Measurements from ENCODE around the gene HRG. TPM values are rescaled to one million over a fixed set of nuclear protein-coding genes. Genes with fewer than 3 reads are reported as not detected.
"Not testable (repeated sequence)": the region's sequence is repeated elsewhere in the genome, so short reads cannot be mapped to it uniquely, and the experiment has no call there.

HRG gene
- polyA plus RNA-seq, 1 of the 3 experiments (the other 2 are of a cell fraction): not detected

DNA sequence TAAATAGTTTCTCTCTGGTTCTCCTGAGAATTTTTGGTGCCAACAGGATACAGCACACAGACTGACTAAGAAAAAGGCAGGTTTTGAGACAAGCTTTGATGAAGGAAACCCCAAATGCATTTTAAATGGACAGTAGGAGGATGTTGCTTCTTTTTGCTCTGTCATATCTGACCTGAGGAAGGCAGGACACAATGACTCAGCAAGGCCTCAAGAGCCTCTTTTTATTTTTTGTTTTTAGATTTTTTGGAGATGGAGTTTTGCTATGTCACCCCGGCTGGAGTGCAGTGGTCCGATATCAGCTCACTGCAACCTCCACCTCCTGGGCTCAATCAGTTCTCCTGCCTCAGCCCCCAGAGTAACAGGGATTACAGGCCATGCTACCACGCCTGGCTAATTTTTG is 34.5 kb downstream of the HRG start:
- H3K79me2 ChIP-seq (ENCODE audit: insufficient read depth): no peaks in the 10 kb centered on the region
- WGBS (ENCODE audit: low lambda C conversion rate): 82% methylated on average over 2 of the region's 3 CpGs
- no peaks in the 10 kb centered on the region; the same call in 1 of the 2 replicates for H3K27me3 ChIP-seq (ENCODE audit: insufficient read depth)
- no peaks in the 10 kb centered on the region for H3K9me2 ChIP-seq
- TF ChIP-seq TAF1 (IDR thresholded peaks at IDR 0.05; ENCODE audit: borderline replicate concordance, low read depth, low read length) (no peak), RAD21 (IDR thresholded peaks at IDR 0.05; ENCODE audit: low read length) (no peak), SMC3 (IDR thresholded peaks at IDR 0.05; ENCODE audit: low read depth, low read length) (no peak), TEAD4 (IDR thresholded peaks at IDR 0.05; ENCODE audit: borderline replicate concordance, insufficient read depth) (no peak), CHD2 (IDR thresholded peaks at IDR 0.05; ENCODE audit: low read length, partially characterized antibody) (no peak), MXI1 (IDR thresholded peaks at IDR 0.05; ENCODE audit: low read depth, low read length) (no peak), NFIC (IDR thresholded peaks at IDR 0.05; ENCODE audit: borderline replicate concordance) (no peak), FOXJ3 (CRISPR knock-in tag; IDR thresholded peaks at IDR 0.05) (no peak)
- TF ChIP-seq, protein P1, sequence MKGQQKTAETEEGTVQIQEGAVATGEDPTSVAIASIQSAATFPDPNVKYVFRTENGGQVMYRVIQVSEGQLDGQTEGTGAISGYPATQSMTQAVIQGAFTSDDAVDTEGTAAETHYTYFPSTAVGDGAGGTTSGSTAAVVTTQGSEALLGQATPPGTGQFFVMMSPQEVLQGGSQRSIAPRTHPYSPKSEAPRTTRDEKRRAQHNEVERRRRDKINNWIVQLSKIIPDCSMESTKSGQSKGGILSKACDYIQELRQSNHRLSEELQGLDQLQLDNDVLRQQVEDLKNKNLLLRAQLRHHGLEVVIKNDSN (IDR thresholded peaks at IDR 0.05; ENCODE audit: borderline replicate concordance, low read depth): no peak
- TF ChIP-seq, protein P2, sequence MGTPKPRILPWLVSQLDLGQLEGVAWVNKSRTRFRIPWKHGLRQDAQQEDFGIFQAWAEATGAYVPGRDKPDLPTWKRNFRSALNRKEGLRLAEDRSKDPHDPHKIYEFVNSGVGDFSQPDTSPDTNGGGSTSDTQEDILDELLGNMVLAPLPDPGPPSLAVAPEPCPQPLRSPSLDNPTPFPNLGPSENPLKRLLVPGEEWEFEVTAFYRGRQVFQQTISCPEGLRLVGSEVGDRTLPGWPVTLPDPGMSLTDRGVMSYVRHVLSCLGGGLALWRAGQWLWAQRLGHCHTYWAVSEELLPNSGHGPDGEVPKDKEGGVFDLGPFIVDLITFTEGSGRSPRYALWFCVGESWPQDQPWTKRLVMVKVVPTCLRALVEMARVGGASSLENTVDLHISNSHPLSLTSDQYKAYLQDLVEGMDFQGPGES (IDR thresholded peaks at IDR 0.05; ENCODE audit: low read depth, low read length): no peak
- H3K4me2 ChIP-seq: no peak overlapping the region
- H3K36me3 ChIP-seq (replicated peaks in 1 of 2; ENCODE audit: control insufficient read depth in 1 of 2, insufficient read depth in 2 of 2, low read length in 1 of 2): no peaks in the 10 kb centered on the region
- CTCF ChIA-PET: no interaction called here
- no peaks in the 10 kb centered on the region for H3K4me1 ChIP-seq (ENCODE audit: control insufficient read depth in 1 of 2, insufficient read depth in 2 of 2, low read depth in 1 of 2, low read length in 1 of 2)
- H3K9me3 ChIP-seq: no peaks in the 10 kb centered on the region
- H2AFZ ChIP-seq (ENCODE audit: low read depth): no peak overlapping the region
- DNase-seq: no peak
- H3K9ac ChIP-seq: no peak overlapping the region
- POLR2A ChIA-PET: no interaction called here
- H3K27ac ChIP-seq (ENCODE audit: low read depth in 2 of 2, low read length in 1 of 2): no peak overlapping the region
- H4K20me1 ChIP-seq (ENCODE audit: insufficient read depth): no peaks in the 10 kb centered on the region
- H3K4me3 ChIP-seq (ENCODE audit: low read depth in 2 of 2, low read length in 1 of 2): no peak overlapping the region
- no peaks in the 10 kb centered on the region for H3F3A ChIP-seq (replicated peaks; ENCODE audit: insufficient read depth)

DNA sequence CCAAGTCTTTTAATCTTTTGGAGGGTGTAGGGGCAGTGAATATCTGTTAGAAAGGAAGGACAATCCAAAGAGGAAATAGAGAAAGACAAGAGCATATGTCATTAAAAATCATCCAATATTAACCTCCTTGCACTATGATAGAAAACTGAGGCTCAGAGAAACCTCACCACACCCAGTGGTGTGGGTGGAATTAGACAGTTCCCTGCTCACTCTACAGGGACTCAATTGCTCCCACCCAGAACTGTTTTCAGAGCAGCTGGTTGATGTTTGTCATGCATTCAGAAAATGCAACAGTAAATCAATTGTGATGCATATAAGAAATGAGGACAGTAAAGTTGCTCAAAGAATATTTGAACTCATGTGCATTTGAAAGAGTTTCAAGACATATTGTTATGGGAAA is 36.6 kb downstream of the HRG start:
- H3K36me3 ChIP-seq (replicated peaks in 1 of 2; ENCODE audit: control insufficient read depth in 1 of 2, insufficient read depth in 2 of 2, low read length in 1 of 2); H3K9me2 ChIP-seq; H3K27me3 ChIP-seq (ENCODE audit: insufficient read depth); H3K9ac ChIP-seq; H3K9me3 ChIP-seq; H3K4me2 ChIP-seq; CTCF ChIA-PET; POLR2A ChIA-PET; H3K79me2 ChIP-seq (ENCODE audit: insufficient read depth); DNase-seq; H3K4me3 ChIP-seq (ENCODE audit: low read depth in 2 of 2, low read length in 1 of 2); H3K27ac ChIP-seq (ENCODE audit: low read depth in 2 of 2, low read length in 1 of 2); H3K4me1 ChIP-seq (ENCODE audit: control insufficient read depth in 1 of 2, insufficient read depth in 2 of 2, low read depth in 1 of 2, low read length in 1 of 2); H4K20me1 ChIP-seq (ENCODE audit: insufficient read depth); H3F3A ChIP-seq (replicated peaks; ENCODE audit: insufficient read depth); H2AFZ ChIP-seq (ENCODE audit: low read depth): not testable (repeated sequence)

All from SK-N-SH (cell line).